OCI-LY1 (cell line): ENCODE data around the gene GAMT.

Source experiments
- H2AFZ ChIP-seq: fragments of 200-600 bp; sonication (generic), shearing (Covaris generic); 2 replicates; pipeline ENCODE4 v1.6.0; 2014; ENCODE audit warnings: antibody characterized with exemption, mild to moderate bottlenecking, low read length
- H3F3A ChIP-seq: fragments of 200-600 bp; sonication (generic), shearing (Covaris generic); 2 replicates; pipeline ENCODE4 v1.6.0; 2014; ENCODE audit warnings: mild to moderate bottlenecking, antibody characterized with exemption, low read length, moderate library complexity; ENCODE audit not compliant: insufficient read depth
- H3K27ac ChIP-seq: fragments of 200-600 bp; sonication (generic); 2 replicates; pipeline ENCODE4 v1.5.1; 2014; ENCODE audit warnings: low read length, mixed run types, mild to moderate bottlenecking, low read depth; ENCODE audit not compliant: poor library complexity, severe bottlenecking
- H3K27me3 ChIP-seq: fragments of 200-600 bp; sonication (generic); 2 replicates; pipeline ENCODE4 v1.6.0; 2014; ENCODE audit warnings: antibody characterized with exemption, mild to moderate bottlenecking, low read length, moderate library complexity; ENCODE audit not compliant: insufficient read depth
- H3K36me3 ChIP-seq: fragments of 200-600 bp; sonication (generic); 2 replicates; pipeline ENCODE4 v1.6.1; 2014; ENCODE audit warnings: mild to moderate bottlenecking, antibody characterized with exemption, low read length, moderate library complexity, mixed read lengths; ENCODE audit not compliant: insufficient read depth
- H3K4me1 ChIP-seq: fragments of 200-600 bp; sonication (generic); 2 replicates; pipeline ENCODE4 v1.5.1; 2014; ENCODE audit warnings: mild to moderate bottlenecking, low read length, moderate library complexity; ENCODE audit not compliant: insufficient read depth, severe bottlenecking
- H3K4me2 ChIP-seq: fragments of 200-600 bp; sonication (generic), shearing (Covaris generic); 2 replicates; pipeline ENCODE4 v1.6.1; 2014; ENCODE audit warnings: low read length
- H3K4me3 ChIP-seq: fragments of 200-600 bp; sonication (generic); 2 replicates; pipeline ENCODE4 v1.5.1; 2014; ENCODE audit warnings: low read length, low read depth, mild to moderate bottlenecking, mixed read lengths; ENCODE audit not compliant: poor library complexity, severe bottlenecking
- H3K79me2 ChIP-seq: fragments of 200-600 bp; shearing (Covaris generic); 2 replicates; pipeline ENCODE4 v1.6.1; 2016; ENCODE audit warnings: mixed run types, low read length, mixed read lengths; ENCODE audit not compliant: insufficient read depth
- H3K9ac ChIP-seq: fragments of 200-600 bp; sonication (generic), shearing (Covaris generic); 2 replicates; pipeline ENCODE4 v1.6.1; 2014; ENCODE audit warnings: mild to moderate bottlenecking, low read length, mixed read lengths
- H3K9me2 ChIP-seq: fragments of 200-600 bp; sonication (generic), shearing (Covaris generic); 2 replicates; pipeline ENCODE4 v1.6.1; 2014; ENCODE audit warnings: low read depth, mild to moderate bottlenecking, low read length, mixed read lengths
- H3K9me3 ChIP-seq: fragments of 200-600 bp; shearing (Covaris generic); 2 replicates; pipeline ENCODE4 v1.6.1; 2014; ENCODE audit warnings: low read length, mixed read lengths
- H4K20me1 ChIP-seq: fragments of 200-600 bp; sonication (generic), shearing (Covaris generic); 2 replicates; pipeline ENCODE4 v1.6.0; 2016; ENCODE audit warnings: mild to moderate bottlenecking, low read length; ENCODE audit not compliant: insufficient read depth
- CTCF ChIP-seq: fragments of 200-600 bp; sonication (generic), shearing (Covaris generic); IDR thresholded peaks from 2 replicates; pipeline ENCODE4 v1.5.1; 2017; ENCODE audit warnings: mild to moderate bottlenecking, antibody characterized with exemption, low read length, moderate library complexity, mixed read lengths
- EZH2 ChIP-seq: fragments of 200-600 bp; sonication (generic), shearing (Covaris generic); IDR thresholded peaks from 2 replicates; pipeline ENCODE4 v1.8.0; 2017; ENCODE audit warnings: borderline replicate concordance, mixed run types, mild to moderate bottlenecking, antibody characterized with exemption, low read length, moderate library complexity, mixed read lengths

The GAMT gene

GRCh38 chr19:1429750-1430149 lies 28.4 kb upstream of the GAMT start:
- Histone ChIP-seq H3K27me3 (no peaks in the 10 kb centered on the region), H4K20me1 (no peaks in the 10 kb centered on the region), H3K9me3 (no peaks in the 10 kb centered on the region), H3F3A (no peaks in the 10 kb centered on the region), H2AFZ (no peak overlapping the region), H3K9ac (no peak overlapping the region), H3K4me3 (no peak overlapping the region), H3K4me2 (no peak overlapping the region), H3K36me3 (peaks cover 93% of the 10 kb centered on the region), H3K79me2 (no peaks in the 10 kb centered on the region), H3K4me1 (no peaks in the 10 kb centered on the region), H3K27ac (no peak overlapping the region), H3K9me2 (no peaks in the 10 kb centered on the region)
- TF ChIP-seq EZH2 (no peak), CTCF (no peak)

- Histone ChIP-seq H4K20me1 (no peaks in the 10 kb centered on the region), H3K9me3 (no peaks in the 10 kb centered on the region), H3K4me3 (no peak overlapping the region), H3K4me1 (no peaks in the 10 kb centered on the region), H3K79me2 (no peaks in the 10 kb centered on the region), H3K9me2 (no peaks in the 10 kb centered on the region), H2AFZ (no peak overlapping the region), H3K9ac (no peak overlapping the region), H3K27ac (no peak overlapping the region), H3F3A (no peaks in the 10 kb centered on the region), H3K27me3 (no peaks in the 10 kb centered on the region), H3K4me2 (no peak overlapping the region), H3K36me3 (peaks cover 91% of the 10 kb centered on the region)
- TF ChIP-seq EZH2 (no peak), CTCF (no peak)
Measured at GRCh38 chr19:1428738-1429391, 27.5 kb upstream of the GAMT start.

GRCh38 chr19:1427221-1427920 lies 26.0 kb upstream of the GAMT start:
- no peak overlapping the region for H3K27ac ChIP-seq
- H3F3A ChIP-seq, result no peaks in the 10 kb centered on the region
- H3K9me2 ChIP-seq, result no peaks in the 10 kb centered on the region
- no peak for TF ChIP-seq EZH2
- TF ChIP-seq CTCF, result no peak
- H3K9ac ChIP-seq, result no peak overlapping the region
- H4K20me1 ChIP-seq, result no peaks in the 10 kb centered on the region
- H3K27me3 ChIP-seq, result no peaks in the 10 kb centered on the region
- no peaks in the 10 kb centered on the region for H3K79me2 ChIP-seq
- H3K4me1 ChIP-seq, result no peaks in the 10 kb centered on the region
- peaks cover 91% of the 10 kb centered on the region for H3K36me3 ChIP-seq
- H3K4me3 ChIP-seq, result no peak overlapping the region
- no peak overlapping the region for H3K4me2 ChIP-seq
- H3K9me3 ChIP-seq, result no peaks in the 10 kb centered on the region
- H2AFZ ChIP-seq, result no peak overlapping the region
